ENCODE measurements around the gene BAG2. TPM values are rescaled to one million over a fixed set of nuclear protein-coding genes. Genes with fewer than 3 reads are reported as not detected.

The BAG2 gene
- total RNA-seq, 2 donors from 2014 or later = 2.5 to 2.9 TPM

DNA sequence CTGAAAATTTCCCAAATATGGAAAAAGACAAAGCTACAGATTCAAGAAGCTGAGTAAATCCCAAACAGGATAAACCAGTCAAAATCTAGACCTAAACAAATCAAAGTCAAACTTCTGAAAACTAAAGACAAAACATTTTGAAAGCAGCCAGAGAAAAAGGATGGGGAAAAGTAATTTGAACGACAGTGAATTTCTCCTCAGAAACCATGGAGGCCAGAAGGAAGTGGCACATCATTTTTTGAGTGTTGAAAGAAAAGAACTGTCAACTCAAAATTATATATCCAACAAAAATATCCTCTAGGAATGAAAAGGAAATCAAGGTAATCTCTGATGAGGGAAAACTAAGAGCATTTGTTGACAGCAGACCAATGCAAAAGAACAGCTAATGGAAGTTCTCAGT is 43.1 kb downstream of the BAG2 start:
- Histone ChIP-seq H3K9ac (ENCODE audit: extremely low read depth, low read length, poor library complexity, severe bottlenecking) (no peak overlapping the region), H3K27me3 (ENCODE audit: control insufficient read depth, insufficient read depth, low read length, poor library complexity, severe bottlenecking) (no peaks in the 10 kb centered on the region), H3K27ac (ENCODE audit: low read depth, low read length) (no peak overlapping the region), H3K4me1 (ENCODE audit: control insufficient read depth, insufficient read depth, low read length) (no peaks in the 10 kb centered on the region), H3K9me3 (ENCODE audit: control insufficient read depth, low read length) (peaks cover 24% of the 10 kb centered on the region), H3K36me3 (ENCODE audit: control insufficient read depth, insufficient read depth, low read length) (peaks cover 5% of the 10 kb centered on the region), H3K4me3 (ENCODE audit: low read length) (no peak overlapping the region)
- peaks cover 29% of the 10 kb centered on the region for H3K36me3 Mint-ChIP-seq (ENCODE audit: low read depth)
- H3K4me3 Mint-ChIP-seq = no peak overlapping the region
- H3K27ac Mint-ChIP-seq = no peak overlapping the region
- WGBS, 2 experiments (ENCODE audit: insufficient coverage in 1 of 2, insufficient read length in 1 of 2) = 100% methylated on average over 1 of the region's 1 CpG; no CpG with 5 or more reads in 1 of the 2 experiments
- H3K4me1 Mint-ChIP-seq = peaks cover 6% of the 10 kb centered on the region
- peaks cover 13% of the 10 kb centered on the region for H3K9me3 Mint-ChIP-seq
- no peak for TF ChIP-seq CTCF (conservative IDR thresholded peaks at IDR 0.05)
- no peak for DNase-seq
- H3K27me3 Mint-ChIP-seq (ENCODE audit: insufficient read depth) = no peaks in the 10 kb centered on the region

- peak; percentile 47 for TF ChIP-seq CTCF (conservative IDR thresholded peaks at IDR 0.05)
- Mint-ChIP-seq H3K36me3 (ENCODE audit: low read depth) (peaks cover 30% of the 10 kb centered on the region), H3K27me3 (ENCODE audit: insufficient read depth) (no peaks in the 10 kb centered on the region), H3K4me3 (no peak overlapping the region), H3K9me3 (peaks cover 16% of the 10 kb centered on the region), H3K4me1 (peaks cover 6% of the 10 kb centered on the region), H3K27ac (no peak overlapping the region)
- H3K9ac ChIP-seq (ENCODE audit: extremely low read depth, low read length, poor library complexity, severe bottlenecking) = no peak overlapping the region
- 95 to 100% methylated on average over 7 of the region's 7 CpGs for WGBS, 2 experiments (ENCODE audit: insufficient coverage in 1 of 2, insufficient read length in 1 of 2)
- DNase-seq = no peak
- H3K36me3 ChIP-seq (ENCODE audit: control insufficient read depth, insufficient read depth, low read length) = no peaks in the 10 kb centered on the region
- H3K27me3 ChIP-seq (ENCODE audit: control insufficient read depth, insufficient read depth, low read length, poor library complexity, severe bottlenecking) = no peaks in the 10 kb centered on the region
- H3K4me1 ChIP-seq (ENCODE audit: control insufficient read depth, insufficient read depth, low read length) = no peaks in the 10 kb centered on the region
- no peak overlapping the region for H3K4me3 ChIP-seq (ENCODE audit: low read length)
- H3K9me3 ChIP-seq (ENCODE audit: control insufficient read depth, low read length) = peaks cover 27% of the 10 kb centered on the region
- no peak overlapping the region for H3K27ac ChIP-seq (ENCODE audit: low read depth, low read length)
Measured at GRCh38 chr6:57216235-57217101, 44.3 kb downstream of the BAG2 start.

DNA sequence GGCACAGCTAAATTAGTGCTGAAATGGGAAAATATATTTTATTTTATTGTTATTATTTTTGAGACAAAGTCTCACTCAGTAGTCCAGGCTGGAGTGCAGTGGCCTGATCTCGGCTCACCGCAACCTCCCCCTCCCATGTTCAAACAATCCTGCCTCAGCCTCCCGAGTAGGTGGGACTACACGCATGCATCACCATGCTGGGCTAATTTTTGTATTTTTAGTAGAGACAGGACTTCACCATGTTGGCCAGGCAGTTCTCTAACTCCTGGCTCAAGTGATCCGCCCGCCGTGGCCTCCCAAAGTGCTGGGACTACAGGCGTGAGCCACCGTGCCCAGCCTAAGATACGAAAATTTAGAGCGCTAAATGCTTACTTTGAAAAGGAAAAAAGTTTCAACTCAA is 45.1 kb downstream of the BAG2 start:
- H3K9me3 Mint-ChIP-seq = peaks cover 16% of the 10 kb centered on the region
- Histone ChIP-seq H3K4me1 (ENCODE audit: control insufficient read depth, insufficient read depth, low read length) (no peaks in the 10 kb centered on the region), H3K4me3 (ENCODE audit: low read length) (no peak overlapping the region), H3K9ac (ENCODE audit: extremely low read depth, low read length, poor library complexity, severe bottlenecking) (no peak overlapping the region), H3K9me3 (ENCODE audit: control insufficient read depth, low read length) (peaks cover 27% of the 10 kb centered on the region), H3K36me3 (ENCODE audit: control insufficient read depth, insufficient read depth, low read length) (no peaks in the 10 kb centered on the region), H3K27me3 (ENCODE audit: control insufficient read depth, insufficient read depth, low read length, poor library complexity, severe bottlenecking) (no peaks in the 10 kb centered on the region), H3K27ac (ENCODE audit: low read depth, low read length) (no peak overlapping the region)
- peaks cover 30% of the 10 kb centered on the region for H3K36me3 Mint-ChIP-seq (ENCODE audit: low read depth)
- no peak overlapping the region for H3K4me3 Mint-ChIP-seq
- no peak for DNase-seq
- 87 to 98% methylated on average over 3 to 11 of the region's 11 CpGs for WGBS, 2 experiments (ENCODE audit: insufficient coverage in 1 of 2, insufficient read length in 1 of 2)
- H3K4me1 Mint-ChIP-seq = peaks cover 6% of the 10 kb centered on the region
- H3K27me3 Mint-ChIP-seq (ENCODE audit: insufficient read depth) = no peaks in the 10 kb centered on the region
- H3K27ac Mint-ChIP-seq = no peak overlapping the region
- TF ChIP-seq CTCF (conservative IDR thresholded peaks at IDR 0.05) = no peak

Measured in endodermal cell (in vitro differentiated cells).